HG03159 (cell line): ENCODE results near the gene ABCC6.
"Not testable (repeated sequence)": the region's sequence is repeated elsewhere in the genome, so short reads cannot be mapped to it uniquely, and the experiment has no call there.

Experiments
- ATAC-seq: cut with Tn5 transposase; IDR thresholded peaks from one replicate; pipeline ENCODE4 v1.9.1; 2021; ENCODE audit warnings: mild to moderate bottlenecking, moderate library complexity; ENCODE audit not compliant: unreplicated experiment

Gene ABCC6

GRCh38 chr16:16163109-16163508, 60.2 kb downstream of the ABCC6 start:
- ATAC-seq = no peak

DNA sequence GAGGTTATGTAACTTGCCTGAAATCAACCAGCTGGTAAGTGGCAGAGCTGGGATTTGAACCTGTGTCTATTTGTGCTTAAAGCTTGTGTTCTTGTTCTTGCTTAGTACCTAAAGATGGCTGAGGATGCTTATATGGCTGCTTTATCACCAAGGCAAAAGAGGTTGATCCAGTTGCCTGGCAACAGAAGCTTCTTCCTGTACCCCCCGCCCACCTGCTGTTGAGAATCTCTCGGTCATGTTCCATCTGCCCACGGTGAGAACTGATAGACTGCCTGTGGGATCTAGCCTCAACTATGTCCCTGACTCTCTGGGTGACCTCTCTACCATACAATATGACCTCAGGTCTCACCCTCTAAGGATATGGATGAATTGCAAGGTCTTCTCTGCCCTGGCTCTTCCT, 60.7 kb downstream of the ABCC6 start:
- no peak for ATAC-seq

- not testable (repeated sequence) for ATAC-seq
Observed at GRCh38 chr16:16161840-16162239, 61.5 kb downstream of the ABCC6 start.

DNA sequence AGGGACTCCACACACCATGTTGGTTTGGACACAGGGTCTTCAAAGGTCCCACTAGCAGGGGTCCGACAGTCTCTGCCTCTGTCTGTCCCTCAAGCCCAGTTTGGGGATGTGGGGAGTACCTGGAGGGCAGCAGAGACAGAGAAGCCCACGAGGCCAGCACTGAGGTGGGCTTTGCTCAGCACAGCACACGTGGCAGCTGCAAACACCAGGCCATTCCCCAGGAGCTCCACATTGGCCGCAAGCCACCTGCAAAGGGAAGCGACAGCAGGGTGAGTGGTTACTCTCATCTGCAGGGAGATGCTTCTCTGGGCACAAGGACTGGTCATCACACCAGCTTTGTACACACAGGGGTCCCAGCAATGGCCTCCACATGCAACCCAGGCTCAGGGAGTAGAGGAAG, 62.0 kb downstream of the ABCC6 start:
- no peak for ATAC-seq

GRCh38 chr16:16159662-16160061, 63.6 kb downstream of the ABCC6 start:
- ATAC-seq = no peak

- ATAC-seq = no peak
Observed at GRCh38 chr16:16158741-16159374, 64.4 kb downstream of the ABCC6 start.

DNA sequence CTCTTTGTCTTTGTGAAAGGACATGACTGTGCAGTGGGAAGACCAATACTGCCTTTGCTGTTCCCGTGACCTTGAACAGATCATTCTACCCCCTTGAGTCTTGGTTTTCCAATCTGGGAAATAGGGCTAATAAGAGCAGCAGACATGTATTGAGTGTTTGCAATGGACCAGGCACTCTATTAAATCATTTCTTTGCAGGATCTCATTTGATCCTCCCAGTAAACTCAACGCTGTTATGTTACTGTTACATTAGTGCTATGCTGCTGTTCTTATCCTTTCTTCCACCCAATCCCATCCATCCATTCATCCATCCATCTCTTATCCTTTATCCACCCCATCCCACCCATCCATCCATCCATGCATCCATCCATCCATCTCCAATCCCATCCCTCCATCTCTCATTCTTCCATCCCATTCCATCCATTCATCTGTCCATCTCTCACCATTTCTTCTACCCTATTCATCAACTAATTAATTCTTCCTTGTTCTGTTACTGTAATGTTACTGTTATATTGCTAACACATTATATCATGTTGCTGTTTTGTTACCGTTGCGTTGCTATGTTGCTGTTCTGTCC, 65.1 kb downstream of the ABCC6 start:
- no peak for ATAC-seq

DNA sequence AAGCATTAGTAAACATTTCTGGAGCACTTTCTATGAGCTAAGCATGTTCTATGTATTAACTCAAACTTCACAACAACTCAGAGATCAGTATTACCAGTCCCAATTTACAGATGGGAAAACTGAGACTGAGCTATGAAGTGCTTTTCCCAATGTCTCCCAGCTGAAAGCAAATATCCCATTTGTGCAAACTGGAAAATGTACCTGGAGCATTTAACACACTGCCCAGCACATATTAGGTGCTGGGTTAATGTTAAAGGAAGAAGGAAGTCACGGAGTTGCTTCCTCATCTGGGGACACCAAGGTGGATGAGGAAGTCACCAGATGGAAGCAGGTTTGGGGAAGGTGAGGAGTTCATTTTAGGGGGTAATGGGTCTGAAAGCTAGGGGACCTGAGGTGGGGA, 66.1 kb downstream of the ABCC6 start:
- ATAC-seq = no peak

- ATAC-seq = no peak
Observed at GRCh38 chr16:16155234-16155633, 68.1 kb downstream of the ABCC6 start.

DNA sequence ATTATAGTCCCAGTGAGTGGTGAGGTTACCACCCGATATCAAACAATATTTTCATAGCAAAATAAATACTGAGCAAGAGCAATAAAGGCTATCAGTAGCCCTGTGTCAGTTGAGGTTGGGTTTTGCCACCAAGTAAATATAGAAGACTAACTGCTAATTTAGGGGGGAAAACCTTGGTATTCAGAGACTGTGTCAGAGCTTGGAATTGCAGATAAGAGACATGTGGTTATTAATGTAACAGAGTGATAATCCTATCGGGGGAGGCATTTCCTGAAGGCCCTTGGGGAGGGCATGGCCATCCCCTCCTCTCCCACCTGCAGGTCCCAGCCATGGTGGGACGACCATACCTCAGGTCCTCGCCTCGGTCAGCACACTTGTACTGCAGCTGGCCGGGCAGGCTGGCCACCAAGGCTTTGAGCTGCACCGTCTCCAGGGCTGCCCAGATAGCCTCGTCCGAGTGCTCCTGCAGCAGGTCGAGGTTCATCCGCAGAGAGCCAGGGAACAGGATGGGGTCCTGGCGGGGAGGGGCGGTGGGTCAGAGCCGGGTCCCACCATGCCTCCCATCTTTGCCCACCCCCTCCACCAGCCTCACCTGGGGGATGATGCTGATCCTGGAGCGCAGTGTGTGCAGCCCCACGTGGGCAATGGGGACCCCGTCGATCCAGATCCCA, 68.9 kb downstream of the ABCC6 start:
- ATAC-seq = no peak

DNA sequence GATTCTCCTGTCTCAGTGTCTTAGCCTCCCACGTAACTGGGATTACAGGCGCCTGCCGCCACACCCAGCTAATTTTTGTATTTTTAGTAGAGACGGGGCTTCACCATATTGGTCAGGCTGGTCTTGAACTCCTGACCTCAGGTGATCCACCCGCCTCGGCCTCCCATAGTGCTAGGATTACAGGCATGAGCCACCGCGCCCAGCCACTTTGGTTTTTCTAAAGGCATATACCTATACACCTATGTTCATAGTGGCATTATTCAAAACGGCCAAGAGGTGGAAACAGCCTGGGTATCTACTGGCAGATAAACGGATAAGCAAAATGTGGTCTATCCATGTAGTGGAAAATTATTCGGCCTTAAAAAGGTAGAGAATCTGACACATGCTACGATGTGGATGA, 70.3 kb downstream of the ABCC6 start:
- ATAC-seq = not testable (repeated sequence)

DNA sequence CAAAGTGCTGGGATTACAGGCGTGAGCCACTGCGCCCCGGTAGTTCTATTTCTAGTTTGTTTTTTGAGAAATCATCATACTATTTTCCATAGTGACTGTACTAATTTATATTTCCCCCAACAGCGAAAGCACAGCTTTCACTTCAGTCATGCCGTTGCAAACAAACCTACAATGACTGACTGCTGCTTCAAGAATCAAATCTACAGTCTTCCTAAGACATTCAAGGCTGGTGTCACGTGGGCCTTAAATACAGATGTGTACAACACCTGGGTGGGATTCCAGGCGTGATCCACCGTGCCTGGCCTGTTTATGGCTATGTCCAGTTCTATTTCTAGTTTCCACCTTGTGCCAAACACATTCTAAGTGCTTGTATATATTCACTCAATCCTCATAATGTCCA, 72.0 kb downstream of the ABCC6 start:
- no peak for ATAC-seq

GRCh38 chr16:16150878-16151152, 72.5 kb downstream of the ABCC6 start:
- ATAC-seq = no peak

DNA sequence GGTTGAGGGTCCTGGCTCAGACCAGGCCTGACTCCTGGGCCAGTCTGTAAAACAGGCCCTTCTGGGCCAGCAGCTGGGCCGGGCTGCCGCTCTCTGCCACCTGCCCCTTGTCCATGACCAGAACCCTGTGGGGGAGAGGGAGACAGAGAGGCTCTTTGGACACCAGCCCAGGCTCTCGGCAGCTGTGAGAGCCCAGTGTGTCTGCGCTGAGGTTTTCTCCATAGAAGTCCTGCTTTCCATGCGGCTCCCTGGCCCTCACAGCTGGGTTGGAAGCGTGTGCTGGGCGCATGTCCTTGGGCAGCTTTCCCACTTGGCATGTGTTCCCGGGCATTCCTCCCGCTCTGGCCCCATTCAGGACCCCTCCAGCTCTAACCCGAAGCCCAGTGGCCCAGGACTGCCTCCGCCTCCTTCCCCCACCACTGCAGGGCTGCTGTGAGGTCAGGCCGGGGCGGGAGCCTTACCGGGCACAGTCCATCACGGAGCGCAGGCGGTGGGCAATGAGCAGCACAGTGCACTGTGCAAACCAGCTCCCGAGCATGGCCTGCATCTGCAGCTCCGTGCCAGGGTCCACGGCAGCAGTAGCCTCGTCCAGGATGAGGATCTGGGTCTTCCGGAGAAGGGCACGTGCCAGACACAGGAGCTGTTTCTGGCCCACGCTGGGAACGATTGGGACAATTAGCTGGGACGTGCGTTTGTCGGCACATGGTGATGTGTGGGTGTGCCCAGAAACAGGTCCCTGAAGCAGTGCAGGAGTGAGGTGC, 73.0 kb downstream of the ABCC6 start:
- ATAC-seq = no peak

DNA sequence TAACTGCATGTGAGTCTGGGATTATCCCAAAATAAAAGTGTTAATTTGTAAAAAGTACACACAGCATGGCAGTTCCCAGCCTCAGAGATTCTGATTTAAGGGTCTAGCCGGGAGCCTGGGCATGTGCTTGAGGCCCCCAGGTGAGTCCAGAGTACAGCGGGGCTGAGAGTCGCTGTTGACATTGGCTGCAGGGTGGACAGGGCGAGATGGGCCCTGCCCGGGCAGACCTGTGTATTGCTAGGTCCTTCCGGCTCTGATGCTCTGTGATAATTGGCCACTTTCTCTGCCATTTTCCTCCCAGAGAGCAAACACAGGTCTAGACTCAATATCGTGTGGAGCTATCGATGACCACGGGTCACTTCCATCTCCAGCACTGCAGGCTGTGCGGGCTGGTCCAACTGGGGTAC, 73.6 kb downstream of the ABCC6 start:
- ATAC-seq = no peak

- no peak for ATAC-seq
Observed at GRCh38 chr16:16148755-16149154, 74.5 kb downstream of the ABCC6 start.

GRCh38 chr16:16148000-16148599, 75.2 kb downstream of the ABCC6 start:
- not testable (repeated sequence) for ATAC-seq

DNA sequence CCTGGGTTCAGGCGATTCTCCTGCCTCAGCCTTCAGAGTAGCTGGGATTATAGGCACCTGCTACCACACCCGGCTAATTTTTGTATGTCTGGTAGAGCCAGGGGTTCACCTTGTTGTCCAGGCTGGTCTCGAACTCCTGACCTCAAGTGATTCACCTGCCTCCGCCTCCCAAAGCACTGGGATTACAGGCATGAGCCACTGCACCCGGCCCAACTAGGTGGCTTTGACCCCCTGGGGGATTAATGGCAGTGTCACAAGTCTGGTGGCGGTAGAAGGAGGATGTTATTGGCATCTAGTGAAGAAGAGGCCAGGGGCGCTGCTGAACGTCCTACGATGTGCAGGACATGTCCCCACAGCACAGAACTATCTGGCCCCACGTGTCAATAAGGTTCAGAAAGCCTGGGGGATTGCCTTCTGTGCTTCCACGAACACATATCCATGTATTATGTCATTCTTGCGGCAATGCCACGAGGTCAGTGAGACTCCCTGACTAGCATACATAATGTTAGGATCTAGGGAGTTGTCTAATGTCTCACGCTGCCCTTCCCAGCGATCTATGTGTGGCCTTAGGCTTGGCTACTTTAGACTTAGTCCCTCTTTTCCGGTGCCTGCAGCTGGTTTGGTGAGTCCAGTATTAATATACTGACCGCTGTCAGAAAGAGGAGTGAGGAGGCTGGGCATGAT, 75.8 kb downstream of the ABCC6 start:
- ATAC-seq = no peak

- ATAC-seq = no peak
Observed at GRCh38 chr16:16146380-16147315, 76.6 kb downstream of the ABCC6 start.

DNA sequence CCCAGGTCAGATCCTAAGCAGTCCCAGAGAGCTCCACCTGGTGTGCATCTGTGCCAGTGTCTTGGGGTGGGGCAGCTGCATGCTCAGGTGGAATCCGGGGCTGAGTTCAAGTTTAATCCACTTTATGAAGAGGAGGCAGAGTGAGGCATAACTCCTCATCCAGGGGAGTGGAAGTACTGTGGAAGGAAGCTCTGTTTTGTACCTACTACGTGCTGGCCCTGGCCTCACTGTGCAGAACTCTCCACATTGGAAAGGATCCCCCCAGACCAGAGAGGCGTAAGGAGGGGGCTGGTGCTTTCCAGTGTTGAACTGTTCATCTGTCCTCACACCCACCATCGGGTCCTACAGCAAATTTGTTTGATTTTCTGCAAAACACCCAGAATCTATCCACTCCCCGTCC, 78.0 kb downstream of the ABCC6 start:
- no peak for ATAC-seq
